ENCODE measurements around the gene EXOSC3.

- TF ChIP-seq CTCF (IDR thresholded peaks at IDR 0.05 in 8 of 11, conservative IDR thresholded peaks at IDR 0.05 in 3 of 11) = no peak
- no peak for TF ChIP-seq POLR2AphosphoS5 (IDR thresholded peaks at IDR 0.05)
- TF ChIP-seq POLR2A (IDR thresholded peaks at IDR 0.05) = no peak
Measured at GRCh38 chr9:37730839-37731238, 54.0 kb downstream of the EXOSC3 start.
